GM19467 (cell line): Measurements from ENCODE around the gene MYL11.
"Not testable (repeated sequence)": the region's sequence is repeated elsewhere in the genome, so short reads cannot be mapped to it uniquely, and the experiment has no call there.

Source experiments
- ATAC-seq: cut with Tn5 transposase; IDR thresholded peaks from one replicate; pipeline ENCODE4 v1.9.1; 2021; ENCODE audit warnings: mild to moderate bottlenecking, moderate library complexity; ENCODE audit not compliant: unreplicated experiment

MYL11 gene

DNA sequence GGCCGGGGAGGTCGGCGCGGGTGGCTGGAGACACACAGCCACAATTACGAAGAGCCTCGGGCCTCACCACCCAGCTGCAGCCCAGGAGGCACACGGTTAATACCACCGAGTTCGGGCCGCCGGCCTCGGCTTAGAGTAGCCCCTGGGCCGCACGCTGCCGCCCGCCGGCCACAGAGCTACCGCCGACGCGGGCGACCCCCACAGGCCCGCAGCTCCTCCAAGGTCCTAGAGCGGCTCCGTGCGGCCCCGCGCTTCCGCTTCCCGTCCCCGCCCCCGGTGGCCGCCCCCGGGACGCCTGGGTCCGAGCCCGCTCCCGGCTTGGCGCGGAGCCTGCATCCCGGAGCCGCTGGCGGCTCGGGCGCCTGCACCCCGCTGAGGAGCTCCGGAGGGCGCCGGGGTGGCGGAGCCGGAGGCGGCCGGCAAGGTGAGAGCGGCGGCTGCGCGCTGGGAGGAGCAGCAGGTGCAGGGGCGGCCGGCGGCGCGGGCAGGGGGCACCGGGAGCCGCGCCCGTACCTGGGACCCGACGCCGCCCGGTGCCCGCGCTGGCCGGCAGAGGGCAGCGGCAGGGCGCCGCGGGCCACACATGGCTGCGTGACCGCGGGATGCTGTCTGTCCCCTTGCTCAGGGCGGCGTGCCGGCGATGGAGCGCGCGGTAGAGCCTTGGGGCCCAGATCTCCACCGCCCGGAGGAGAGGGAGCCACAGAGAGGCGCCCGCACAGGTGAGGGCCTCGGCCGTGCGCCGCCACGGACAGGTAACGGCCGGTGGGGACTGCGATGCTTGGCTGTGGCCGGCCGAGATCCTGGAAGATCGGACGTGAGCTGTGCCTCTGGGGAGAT, 20.8 kb downstream of the MYL11 start, which contains the start of gene ZNF48:
TSS of gene ZNF48 (plus strand) at position 266 of the 837 bp plus-strand sequence. CDS start at position 641, 375 bp downstream.
- peak; percentile 59 for ATAC-seq

GRCh38 chr16:30395992-30396585, 21.5 kb downstream of the MYL11 start:
- ATAC-seq: no peak

DNA sequence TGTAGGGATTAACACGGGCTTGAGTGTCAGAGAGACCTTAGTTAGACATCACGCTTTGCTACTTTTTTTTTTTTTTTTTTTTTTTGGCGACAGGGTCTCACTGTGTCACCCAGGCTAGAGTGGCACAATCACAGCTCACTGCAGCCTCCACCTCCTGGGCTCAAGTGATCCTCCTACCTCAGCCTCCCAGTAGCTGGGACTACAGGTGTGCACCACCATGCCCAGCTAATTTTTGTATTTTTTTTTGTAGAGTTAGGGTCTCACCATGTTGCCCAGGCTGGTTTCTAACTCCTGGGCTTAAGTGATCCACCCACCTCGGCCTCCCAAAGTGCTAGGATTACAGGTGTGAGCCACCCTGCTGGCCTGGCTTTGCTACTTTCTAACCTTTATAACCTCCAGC, 22.0 kb downstream of the MYL11 start:
- ATAC-seq: not testable (repeated sequence)

DNA sequence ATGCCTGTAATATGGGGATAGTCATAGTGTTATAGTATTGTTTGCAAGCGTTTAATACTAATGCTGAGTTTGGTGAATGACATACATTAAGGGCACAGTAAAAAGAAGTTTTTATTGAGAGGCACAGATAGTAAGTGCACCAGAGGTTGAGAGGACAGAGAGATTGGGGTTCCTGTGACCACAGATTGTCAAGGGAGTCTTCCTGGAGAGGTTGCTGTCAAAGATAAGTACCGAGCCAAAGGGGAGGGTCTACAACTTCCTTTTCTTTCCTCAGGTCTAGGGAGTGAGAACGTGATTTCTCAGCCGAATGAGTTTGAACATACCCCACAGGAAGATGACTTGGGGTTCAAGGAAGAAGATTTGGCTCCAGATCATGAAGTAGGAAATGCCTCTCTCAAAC, 22.5 kb downstream of the MYL11 start:
- ATAC-seq: no peak

DNA sequence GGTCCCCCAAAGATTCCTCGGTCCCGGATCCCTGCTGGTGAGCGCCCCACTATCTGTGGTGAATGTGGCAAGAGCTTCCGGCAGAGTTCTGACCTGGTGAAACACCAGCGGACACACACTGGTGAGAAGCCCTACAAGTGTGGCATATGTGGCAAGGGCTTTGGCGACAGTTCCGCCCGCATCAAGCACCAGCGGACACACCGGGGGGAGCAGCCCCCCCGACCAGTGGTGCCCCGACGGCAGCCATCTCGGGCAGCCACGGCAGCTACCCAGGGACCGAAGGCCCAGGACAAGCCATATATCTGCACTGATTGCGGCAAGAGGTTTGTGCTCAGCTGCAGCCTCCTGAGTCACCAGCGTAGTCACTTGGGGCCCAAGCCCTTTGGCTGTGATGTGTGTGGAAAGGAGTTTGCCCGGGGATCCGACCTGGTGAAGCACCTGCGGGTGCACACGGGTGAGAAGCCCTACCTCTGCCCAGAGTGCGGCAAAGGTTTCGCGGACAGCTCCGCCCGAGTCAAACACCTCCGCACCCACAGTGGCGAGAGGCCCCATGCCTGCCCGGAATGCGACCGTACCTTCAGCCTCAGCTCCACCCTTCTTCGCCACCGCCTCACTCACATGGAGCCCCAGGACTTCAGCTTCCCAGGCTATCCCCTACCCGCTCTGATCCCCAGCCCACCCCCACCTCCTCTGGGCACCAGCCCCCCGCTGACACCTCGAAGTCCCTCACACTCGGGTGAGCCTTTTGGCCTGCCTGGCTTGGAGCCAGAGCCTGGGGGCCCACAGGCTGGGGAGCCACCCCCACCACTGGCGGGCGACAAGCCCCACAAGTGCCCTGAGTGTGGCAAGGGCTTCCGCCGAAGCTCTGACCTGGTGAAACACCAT, 23.4 kb downstream of the MYL11 start:
- no peak for ATAC-seq

DNA sequence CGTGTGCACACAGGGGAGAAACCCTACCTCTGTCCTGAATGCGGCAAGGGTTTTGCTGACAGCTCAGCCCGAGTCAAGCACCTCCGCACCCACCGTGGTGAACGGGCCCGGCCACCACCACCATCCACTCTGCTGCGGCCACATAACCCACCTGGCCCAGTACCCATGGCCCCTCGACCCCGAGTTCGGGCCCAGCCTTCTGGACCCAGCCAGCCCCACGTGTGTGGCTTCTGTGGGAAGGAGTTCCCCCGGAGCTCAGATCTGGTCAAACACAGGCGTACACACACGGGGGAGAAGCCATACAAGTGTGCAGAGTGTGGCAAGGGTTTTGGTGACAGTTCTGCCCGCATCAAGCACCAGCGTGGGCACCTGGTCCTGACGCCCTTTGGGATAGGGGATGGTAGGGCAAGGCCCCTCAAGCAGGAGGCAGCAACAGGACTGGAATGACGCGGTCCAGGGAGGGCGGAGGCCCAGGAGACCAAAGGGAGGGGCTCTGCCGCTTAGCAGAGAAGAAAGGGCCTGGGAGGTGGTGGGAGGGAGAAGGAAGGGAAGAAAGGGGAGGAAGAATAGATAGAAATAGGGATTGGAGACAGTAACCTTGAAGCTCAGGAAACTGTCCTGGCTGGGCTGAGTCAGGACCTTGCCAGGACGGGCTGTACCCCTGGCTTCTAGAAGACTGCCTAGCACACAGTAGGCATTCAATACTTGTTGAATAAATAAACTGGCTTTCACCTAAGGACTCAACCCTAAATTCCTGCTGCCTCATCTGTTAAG, 24.2 kb downstream of the MYL11 start:
- ATAC-seq: no peak

DNA sequence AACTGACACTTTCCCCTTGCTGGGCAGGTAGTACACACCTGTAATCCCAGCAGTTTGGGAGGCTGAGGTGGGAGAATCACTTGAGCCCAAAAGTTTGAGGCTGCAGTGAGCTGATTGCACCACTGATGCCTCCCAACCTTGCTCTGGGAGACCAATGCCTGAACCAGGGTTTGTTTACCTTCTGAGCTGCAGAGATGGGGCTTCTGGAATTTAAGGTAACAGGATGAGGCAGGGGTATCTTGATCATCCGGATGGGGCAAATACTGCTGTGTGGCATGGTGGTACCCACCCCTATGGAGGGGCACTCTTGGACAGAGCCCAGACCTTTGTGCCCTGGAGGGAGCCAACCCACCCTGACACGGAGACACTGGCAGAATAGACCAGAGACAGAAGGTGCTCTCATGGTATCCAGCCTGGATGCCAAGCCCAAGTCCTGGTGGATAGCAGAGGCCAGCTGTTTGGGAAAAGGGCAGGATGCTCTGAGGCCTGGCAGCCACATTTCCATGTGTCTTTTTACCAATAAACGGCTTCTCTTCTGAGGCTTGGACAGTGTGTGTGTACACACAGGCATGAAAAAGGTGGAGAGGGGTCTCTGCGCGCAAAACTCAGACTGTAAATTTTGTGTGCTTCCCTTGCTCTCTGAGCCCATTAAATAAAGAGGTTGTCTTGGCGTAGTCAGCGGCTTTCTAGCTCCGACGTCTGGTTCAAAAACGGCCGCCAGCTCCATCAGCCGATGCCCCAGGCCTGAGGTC, 25.0 kb downstream of the MYL11 start:
- ATAC-seq: no peak

GRCh38 chr16:30401768-30402425, 27.3 kb downstream of the MYL11 start:
- ATAC-seq: no peak

- no peak for ATAC-seq
Measured at GRCh38 chr16:30406795-30407101, 32.1 kb downstream of the MYL11 start.

GRCh38 chr16:30407102-30407803, 32.7 kb downstream of the MYL11 start, which contains the start of gene ZNF771:
TSS of gene ZNF771 (plus strand) at chr16:30407606. CDS start at chr16:30408054, 448 bp downstream.
- peak; percentile 57 for ATAC-seq

GRCh38 chr16:30407804-30408534, 33.4 kb downstream of the MYL11 start:
- no peak for ATAC-seq

DNA sequence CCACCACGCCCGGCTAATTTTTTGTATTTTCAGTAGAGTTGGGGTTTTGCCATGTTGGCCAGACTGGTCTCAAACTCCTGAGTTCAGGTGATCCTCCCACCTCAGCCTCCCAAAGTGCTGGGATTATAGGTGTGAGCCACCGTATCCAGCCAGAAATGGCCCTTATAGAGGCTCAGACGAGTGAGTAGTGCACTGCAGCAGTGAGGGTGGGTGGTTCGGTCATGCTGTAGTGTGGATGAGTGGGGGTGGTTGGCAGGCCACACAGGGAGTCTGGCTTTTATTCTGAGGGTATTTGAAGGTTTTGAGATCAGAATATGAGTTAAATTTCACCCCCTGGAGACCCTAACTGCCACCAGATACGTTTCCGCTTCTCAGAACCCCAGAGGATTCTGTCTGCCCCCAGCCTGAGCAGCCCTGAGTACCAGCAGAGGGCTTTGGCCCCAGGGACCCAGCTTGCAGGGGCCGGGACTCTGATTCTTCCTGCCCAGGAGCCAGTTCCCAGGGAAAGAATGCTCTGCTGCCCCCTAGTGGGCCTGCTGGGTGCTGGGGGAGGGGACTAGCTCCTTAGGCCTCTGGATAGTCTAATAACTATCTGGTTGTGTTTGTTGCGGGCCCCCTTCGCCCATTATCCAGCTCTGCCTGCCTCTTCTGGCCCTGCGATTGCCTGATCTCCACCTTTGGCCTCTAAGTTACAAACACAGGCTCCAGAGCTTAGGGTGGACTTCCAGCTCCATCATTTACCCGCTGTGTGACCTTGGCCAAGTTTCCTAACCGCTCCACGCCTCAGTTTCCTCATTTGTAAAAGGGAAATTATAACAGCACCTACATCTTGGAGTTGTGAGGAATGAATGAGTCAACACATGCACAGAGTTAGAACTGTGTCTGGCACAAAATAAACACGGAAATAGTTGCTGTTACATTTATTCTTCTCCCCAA, 34.8 kb downstream of the MYL11 start:
- ATAC-seq: peak; percentile 39

DNA sequence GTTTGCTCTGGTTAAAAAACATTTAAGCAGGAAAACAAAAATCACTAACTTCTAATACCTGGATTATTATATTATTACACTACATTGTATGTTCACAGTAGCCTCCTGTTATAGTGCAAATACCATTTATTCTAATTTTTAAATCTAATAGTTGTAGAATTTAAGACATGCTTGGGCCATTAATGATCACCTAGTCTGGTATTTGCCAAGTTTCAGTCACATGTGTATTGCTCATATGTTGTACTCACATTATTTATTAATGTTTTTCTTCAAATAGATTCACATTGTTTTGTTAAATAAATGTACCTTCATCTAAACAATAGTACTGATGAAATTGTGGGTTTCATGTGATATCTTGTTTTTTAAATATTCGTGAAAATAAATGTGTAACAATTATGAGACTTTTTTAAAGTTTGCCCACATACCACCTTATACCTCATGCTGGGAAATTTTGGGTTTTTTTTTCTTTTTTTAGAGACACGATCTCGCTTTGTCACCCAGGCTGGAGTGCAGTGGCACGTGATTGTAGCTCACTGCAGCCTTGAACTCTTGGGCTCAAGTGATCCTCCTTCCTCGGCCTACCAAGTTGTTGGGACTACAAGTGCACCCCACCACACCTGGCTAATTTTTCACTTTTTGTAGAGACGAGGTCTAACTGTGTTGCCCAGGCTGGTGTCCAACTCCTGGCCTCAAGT, 38.7 kb downstream of the MYL11 start:
- no peak for ATAC-seq

DNA sequence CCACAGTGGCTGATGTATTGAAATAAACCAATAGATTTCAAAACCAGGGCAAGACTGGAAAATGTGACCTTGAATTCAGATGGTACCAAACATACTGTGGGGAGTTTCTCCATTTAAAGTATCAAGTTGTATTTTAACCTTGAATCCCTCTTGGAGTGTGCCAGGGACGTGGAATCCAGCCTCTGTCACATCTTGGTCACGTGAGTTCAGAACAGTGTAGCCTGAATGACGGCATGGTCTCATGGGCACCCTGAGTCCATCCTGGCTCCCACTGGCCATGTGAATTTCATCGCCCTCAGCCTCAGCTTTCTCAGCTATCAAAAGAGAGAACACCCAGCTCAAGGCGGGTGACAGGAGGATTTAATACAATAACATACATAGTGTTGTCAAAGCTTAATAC, 39.6 kb downstream of the MYL11 start:
- no peak for ATAC-seq

DNA sequence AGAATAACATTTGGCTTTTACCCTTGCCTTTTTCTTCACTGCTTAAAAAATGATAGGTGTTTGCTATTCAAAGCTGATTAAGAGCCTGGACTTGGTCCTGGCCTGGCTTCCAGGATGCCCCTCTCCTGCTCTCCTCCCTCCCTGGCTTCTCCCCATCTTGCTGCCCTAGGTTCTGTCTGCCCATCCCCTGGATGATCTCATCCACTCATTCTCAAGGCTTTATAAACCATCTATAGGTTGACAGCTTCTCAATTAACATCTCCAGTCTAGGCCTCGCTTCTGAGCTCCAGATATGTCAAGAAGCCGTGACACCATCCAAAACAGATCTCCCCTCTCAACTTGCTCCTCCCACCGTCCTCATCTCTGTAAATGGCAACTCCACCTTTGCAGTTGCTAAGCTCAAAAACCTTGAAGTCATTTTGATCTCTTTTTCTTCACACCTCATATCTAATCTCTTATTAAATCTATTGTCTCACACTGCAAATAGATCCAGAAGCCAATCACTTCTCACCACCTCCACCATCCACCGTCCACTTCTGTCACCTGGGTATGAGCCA, 41.5 kb downstream of the MYL11 start:
- no peak for ATAC-seq
